AG04450 (cell line): Measurements from ENCODE around the gene COL4A3. TPM values are rescaled to one million over a fixed set of nuclear protein-coding genes. Genes with fewer than 3 reads are reported as not detected.

Experiments
- CTCF ChIA-PET: fragments of 300-600, 350-600 bp; formaldehyde crosslinking; extraction: SDS; loops from one replicate; lab custom pipeline; 2022; ENCODE audit warnings: antibody characterized with exemption, inconsistent platforms; lab: Charles Lee
- POLR2A ChIA-PET: fragments of 350-600 bp; formaldehyde crosslinking; extraction: SDS; loops from one replicate; lab custom pipeline; 2021; ENCODE audit warnings: antibody characterized with exemption, inconsistent platforms; lab: Yijun Ruan, JAX
- DNase-seq: peaks from one replicate; pipeline ENCODE4 v3.0.0-alpha.2; 2011; ENCODE audit warnings: low read depth, low spot score
- H3K27ac ChIP-seq: one replicate; pipeline ENCODE4 v1.5.1; 2012; ENCODE audit warnings: low read depth, low read length, control low read depth
- H3K27me3 ChIP-seq: one replicate; pipeline ENCODE4 v1.6.0; 2012; ENCODE audit warnings: low read length; ENCODE audit not compliant: control insufficient read depth, insufficient read depth
- H3K4me3 ChIP-seq: 2 replicates; pipeline ENCODE4 v1.5.1; 2011; ENCODE audit warnings: mild to moderate bottlenecking, low read depth, low read length, control low read depth
- H3K9me3 ChIP-seq: 2 replicates; pipeline ENCODE4 v1.5.1; 2012; ENCODE audit warnings: low read length; ENCODE audit not compliant: control insufficient read depth, insufficient read depth
- CTCF ChIP-seq: IDR thresholded peaks from 2 replicates; pipeline ENCODE4 v1.5.1; 2011; ENCODE audit warnings: low read depth, low read length, control low read depth, inconsistent platforms
- polyA plus RNA-seq: library from polyadenylated mRNA; depleted of rRNA; stranded (reverse); fragments of >200 nt; gene quantifications from 2 replicates; pipeline ENCODE4 v1.2.3, GENCODE V29; 2011

COL4A3 gene
- polyA plus RNA-seq, 1 experiment = 0.07 TPM

GRCh38 chr2:227237786-227238185, 73.4 kb downstream of the COL4A3 start:
- Histone ChIP-seq H3K9me3 (no peaks in the 10 kb centered on the region), H3K27me3 (peaks cover 5% of the 10 kb centered on the region), H3K4me3 (no peak overlapping the region), H3K27ac (no peak overlapping the region)
- POLR2A ChIA-PET = no interaction called here
- CTCF ChIA-PET = interaction anchor here (0.6 to 7.3 kb wide), 50 partner anchors 7 to 1786 kb away, joined by 3 to 154 read pairs (median 8); no protein-coding TSS in a partner anchor
- no peak for TF ChIP-seq CTCF
- no peak for DNase-seq

DNA sequence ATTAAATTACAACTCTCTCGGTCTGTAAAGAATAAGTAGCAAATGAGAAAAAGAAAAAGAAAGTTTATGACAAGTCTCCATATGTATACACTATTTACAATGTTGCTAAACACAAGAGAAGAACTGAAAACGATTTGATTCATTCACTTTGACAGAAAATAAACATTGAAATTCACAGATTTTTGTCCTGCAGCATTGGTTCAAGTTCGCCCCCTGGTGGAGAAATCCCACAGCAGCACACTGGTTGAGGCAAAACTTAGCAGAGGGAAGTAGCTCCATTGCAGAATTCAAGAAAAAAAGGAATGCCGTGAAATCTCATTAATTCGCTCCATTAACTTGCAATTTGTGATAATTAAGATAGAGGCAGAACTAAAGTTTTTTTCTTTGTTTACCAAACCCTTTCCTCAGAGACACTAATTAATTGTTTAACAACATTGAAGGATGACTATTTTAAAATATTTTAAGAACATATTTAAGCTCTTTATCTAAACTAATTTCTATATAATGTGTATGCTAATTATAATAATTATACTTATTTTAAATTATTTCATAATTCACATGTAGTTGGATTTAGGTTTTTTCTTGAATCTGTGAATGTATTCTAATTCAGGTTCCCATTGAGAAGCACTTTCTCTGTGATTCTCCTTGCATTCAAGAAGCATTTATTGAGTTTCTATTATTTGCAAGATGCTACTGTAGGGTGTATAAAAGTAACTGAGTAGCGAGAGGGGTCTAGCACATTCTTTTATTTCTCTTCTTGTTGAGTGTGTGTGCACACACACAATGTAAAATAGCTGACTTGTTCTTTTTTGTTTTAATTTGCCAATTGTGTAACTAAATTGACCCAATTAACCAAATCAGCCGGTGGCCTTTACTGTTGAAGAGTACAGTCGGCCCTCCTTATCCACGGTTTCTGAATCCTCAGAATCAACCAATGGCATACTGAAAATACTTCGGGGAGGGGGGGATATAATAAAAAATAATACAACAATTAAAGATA, 74.1 kb downstream of the COL4A3 start:
- ChIA-PET POLR2A (interaction anchor here (0.5 to 0.7 kb wide), 2 partner anchors 131 to 1573 kb away, joined by 3 to 6 read pairs; no protein-coding TSS in a partner anchor), CTCF (interaction anchor here (0.6 to 7.3 kb wide), 69 partner anchors 7 to 1787 kb away, joined by 3 to 154 read pairs (median 6); no protein-coding TSS in a partner anchor)
- Histone ChIP-seq H3K9me3 (no peaks in the 10 kb centered on the region), H3K27me3 (peaks cover 5% of the 10 kb centered on the region), H3K4me3 (no peak overlapping the region), H3K27ac (no peak overlapping the region)
- TF ChIP-seq CTCF = peak; percentile 98
- DNase-seq = peak; percentile 43

DNA sequence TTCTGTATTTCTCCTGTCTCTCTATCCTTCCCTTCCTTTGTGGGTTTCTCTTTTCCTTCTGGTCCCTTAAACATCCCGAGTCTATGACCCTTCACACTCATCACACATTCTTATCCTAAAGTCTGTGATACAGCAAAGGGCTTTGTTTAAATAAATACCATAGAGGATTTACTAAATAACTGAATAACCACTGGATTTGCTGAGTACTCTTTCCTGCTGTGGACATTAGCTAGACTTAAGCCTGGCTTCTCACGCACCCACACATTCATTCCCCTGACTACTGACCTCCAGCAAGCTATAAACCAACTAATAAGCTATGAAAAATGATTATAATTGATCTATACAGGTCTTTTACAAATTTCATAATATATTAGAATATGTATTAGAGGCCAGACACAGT, 76.6 kb downstream of the COL4A3 start:
- DNase-seq = no peak
- POLR2A ChIA-PET = no interaction called here
- Histone ChIP-seq H3K9me3 (no peaks in the 10 kb centered on the region), H3K27me3 (peaks cover 5% of the 10 kb centered on the region), H3K27ac (no peak overlapping the region), H3K4me3 (no peak overlapping the region)
- no peak for TF ChIP-seq CTCF
- CTCF ChIA-PET = interaction anchor here (1.1 to 7.3 kb wide), 3 partner anchors 13 to 110 kb away, joined by 3 to 154 read pairs (median 86); no protein-coding TSS in a partner anchor

DNA sequence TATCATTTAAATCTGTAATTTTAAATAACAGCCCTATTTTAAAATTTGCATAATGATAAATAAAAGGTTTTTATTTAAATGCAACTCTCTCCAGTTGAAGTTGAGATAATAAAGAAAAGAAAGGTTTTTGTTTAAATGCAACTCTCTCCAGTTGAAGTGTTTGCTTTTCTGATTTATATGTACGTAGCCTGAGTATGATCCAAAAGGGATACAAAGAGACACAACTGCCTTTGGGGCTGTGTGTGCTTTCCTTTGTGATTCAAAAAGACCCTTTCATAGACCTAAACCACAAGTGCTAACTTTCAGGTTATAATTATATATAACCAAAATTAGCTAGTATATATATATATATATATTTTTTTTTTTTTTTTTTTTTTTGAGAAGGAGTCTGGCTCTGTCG, 84.5 kb downstream of the COL4A3 start:
- CTCF ChIA-PET = interaction anchor here (4.2 kb wide), 1 partner anchor 11 kb away, joined by 28 read pairs; no protein-coding TSS in a partner anchor

More for the DNA sequence above, 84.5 kb downstream of the COL4A3 start:
- no peak for TF ChIP-seq CTCF
- Histone ChIP-seq H3K4me3 (no peak overlapping the region), H3K27me3 (no peaks in the 10 kb centered on the region), H3K9me3 (no peaks in the 10 kb centered on the region), H3K27ac (no peak overlapping the region)
- DNase-seq = no peak
- POLR2A ChIA-PET = no interaction called here
